ENCODE results near the gene ATE1.

- no peak for TF ChIP-seq CTCF (conservative IDR thresholded peaks at IDR 0.05; ENCODE audit: low read depth in 2 of 2)
- no peak for TF ChIP-seq REST (IDR thresholded peaks at IDR 0.05; ENCODE audit: unreplicated experiment)
- TF ChIP-seq POLR2AphosphoS5 (IDR thresholded peaks at IDR 0.05; ENCODE audit: low read depth), result no peak
- TF ChIP-seq EZH2 (IDR thresholded peaks at IDR 0.05; ENCODE audit: low read depth, unreplicated experiment), result no peak
- TF ChIP-seq NANOG (IDR thresholded peaks at IDR 0.05; ENCODE audit: borderline replicate concordance), result no peak
- TF ChIP-seq CREB1 (CRISPR knock-in tag; IDR thresholded peaks at IDR 0.05; ENCODE audit: low read depth), result no peak
- no peak for TF ChIP-seq EZH2phosphoT487 (IDR thresholded peaks at IDR 0.05; ENCODE audit: unreplicated experiment)
- TF ChIP-seq JUNB (IDR thresholded peaks at IDR 0.05; ENCODE audit: unreplicated experiment), result no peak
- no peak for TF ChIP-seq ZNF331 (CRISPR knock-in tag; IDR thresholded peaks at IDR 0.05; ENCODE audit: low read depth)
- no peak for TF ChIP-seq ZNF114 (CRISPR knock-in tag; IDR thresholded peaks at IDR 0.05)
- no peak for TF ChIP-seq STAT1 (IDR thresholded peaks at IDR 0.05; ENCODE audit: unreplicated experiment)
- TF ChIP-seq ETS1 (IDR thresholded peaks at IDR 0.05), result no peak
- no peak for TF ChIP-seq ZNF462 (CRISPR knock-in tag; IDR thresholded peaks at IDR 0.05)
These were observed 19.8 kb upstream of the ATE1 start for GRCh38 chr10:121947343-121948330.

Measured in GM23338 (cell line).